ENCODE measurements around the gene KCNQ5. TPM values are rescaled to one million over a fixed set of nuclear protein-coding genes. Genes with fewer than 3 reads are reported as not detected.
"Not testable (repeated sequence)": the region's sequence is repeated elsewhere in the genome, so short reads cannot be mapped to it uniquely, and the experiment has no call there.

KCNQ5 gene
- polyA plus RNA-seq, 3 donors, result 0.12 to 0.22 (median 0.19) TPM

GRCh38 chr6:72857791-72858585 is 236.1 kb downstream of the KCNQ5 start:
- no peak for DNase-seq (ENCODE audit: extremely low read depth in 1 of 11, low read depth in 9 of 11, low spot score in 4 of 11)

GRCh38 chr6:72861059-72861458 is 239.2 kb downstream of the KCNQ5 start:
- DNase-seq (ENCODE audit: extremely low read depth in 1 of 11, low read depth in 9 of 11, low spot score in 4 of 11), result no peak

GRCh38 chr6:72861935-72862432 is 240.1 kb downstream of the KCNQ5 start:
- peak in 1 of 11 donors; percentile 3 for DNase-seq (ENCODE audit: extremely low read depth in 1 of 11, low read depth in 9 of 11, low spot score in 4 of 11)

- DNase-seq (ENCODE audit: extremely low read depth in 1 of 11, low read depth in 9 of 11, low spot score in 4 of 11), result no peak
Measured at GRCh38 chr6:72863131-72863530, 241.3 kb downstream of the KCNQ5 start.

- no peak for DNase-seq (ENCODE audit: extremely low read depth in 1 of 11, low read depth in 9 of 11, low spot score in 4 of 11)
Measured at GRCh38 chr6:72864236-72864635, 242.4 kb downstream of the KCNQ5 start.

GRCh38 chr6:72864799-72865198 is 242.9 kb downstream of the KCNQ5 start:
- DNase-seq (ENCODE audit: extremely low read depth in 1 of 11, low read depth in 9 of 11, low spot score in 4 of 11), result no peak

- DNase-seq (ENCODE audit: extremely low read depth in 1 of 11, low read depth in 9 of 11, low spot score in 4 of 11), result no peak
Measured at GRCh38 chr6:72865467-72865866, 243.6 kb downstream of the KCNQ5 start.

GRCh38 chr6:72869621-72870020 is 247.8 kb downstream of the KCNQ5 start:
- no peak for DNase-seq (ENCODE audit: extremely low read depth in 1 of 11, low read depth in 9 of 11, low spot score in 4 of 11)

GRCh38 chr6:72873433-72873832 is 251.6 kb downstream of the KCNQ5 start:
- no peak for DNase-seq (ENCODE audit: extremely low read depth in 1 of 11, low read depth in 9 of 11, low spot score in 4 of 11)

GRCh38 chr6:72876256-72876655 is 254.4 kb downstream of the KCNQ5 start:
- no peak for DNase-seq (ENCODE audit: extremely low read depth in 1 of 11, low read depth in 9 of 11, low spot score in 4 of 11)

GRCh38 chr6:72886170-72886569 is 264.3 kb downstream of the KCNQ5 start:
- no peak for DNase-seq (ENCODE audit: extremely low read depth in 1 of 11, low read depth in 9 of 11, low spot score in 4 of 11)

- no peak for DNase-seq (ENCODE audit: extremely low read depth in 1 of 11, low read depth in 9 of 11, low spot score in 4 of 11)
Measured at GRCh38 chr6:72890233-72890632, 268.4 kb downstream of the KCNQ5 start.

- DNase-seq (ENCODE audit: extremely low read depth in 1 of 11, low read depth in 9 of 11, low spot score in 4 of 11), result no peak
Measured at GRCh38 chr6:72890671-72891070, 268.8 kb downstream of the KCNQ5 start.

GRCh38 chr6:72892901-72893300 is 271.0 kb downstream of the KCNQ5 start:
- no peak for DNase-seq (ENCODE audit: extremely low read depth in 1 of 11, low read depth in 9 of 11, low spot score in 4 of 11)

- no peak for DNase-seq (ENCODE audit: extremely low read depth in 1 of 11, low read depth in 9 of 11, low spot score in 4 of 11)
Measured at GRCh38 chr6:72894091-72894490, 272.2 kb downstream of the KCNQ5 start.

- not testable (repeated sequence) for DNase-seq (ENCODE audit: extremely low read depth in 1 of 11, low read depth in 9 of 11, low spot score in 4 of 11)
Measured at GRCh38 chr6:72898313-72898712, 276.4 kb downstream of the KCNQ5 start.

GRCh38 chr6:72905705-72906478 is 284.0 kb downstream of the KCNQ5 start:
- DNase-seq (ENCODE audit: extremely low read depth in 1 of 11, low read depth in 9 of 11, low spot score in 4 of 11), result no peak

GRCh38 chr6:72911463-72912155 is 289.7 kb downstream of the KCNQ5 start:
- DNase-seq (ENCODE audit: extremely low read depth in 1 of 11, low read depth in 9 of 11, low spot score in 4 of 11), result no peak

- DNase-seq (ENCODE audit: extremely low read depth in 1 of 11, low read depth in 9 of 11, low spot score in 4 of 11), result no peak
Measured at GRCh38 chr6:72913797-72914196, 291.9 kb downstream of the KCNQ5 start.

GRCh38 chr6:72916298-72916697 is 294.4 kb downstream of the KCNQ5 start:
- DNase-seq (ENCODE audit: extremely low read depth in 1 of 11, low read depth in 9 of 11, low spot score in 4 of 11), result no peak

Measured in renal cortex interstitium (tissue), 11 donors.